Tibial artery (tissue), 4 donors: ENCODE results near the gene ACE.

ENCODE experiments used
- DNase-seq, 2 donors: peaks; one replicate each; pipeline ENCODE4 v3.0.0-alpha.2; 2019
- H3K27ac ChIP-seq, 2 donors: fragments of 200-600 bp; sonication (generic) in 1 of 2; 1 replicate in 1 of 2; 2 replicates in 1 of 2; pipeline ENCODE4 v1.5.1; 2018 to 2019; ENCODE audit warnings: mild to moderate bottlenecking in 1 of 2
- H3K27me3 ChIP-seq, 2 donors: fragments of 200-600 bp; sonication (generic) in 1 of 2; one replicate each; pipeline versions ENCODE4 v1.5.1 to v1.6.0; 2016 to 2019
- H3K36me3 ChIP-seq, 3 donors: fragments of 200-600 bp; sonication (generic) in 2 of 3; one replicate each; pipeline ENCODE4 v1.5.1; 2016 to 2019; ENCODE audit warnings: mild to moderate bottlenecking in 2 of 3
- H3K4me1 ChIP-seq, 4 donors: fragments of 200-600 bp; sonication (generic) in 2 of 4; 1 replicate in 3 of 4; 2 replicates in 1 of 4; pipeline ENCODE4 v1.5.1; 2016 to 2019
- H3K4me3 ChIP-seq, 2 donors: fragments of 200-600 bp; sonication (generic) in 1 of 2; 1 replicate in 1 of 2; 2 replicates in 1 of 2; pipeline ENCODE4 v1.5.1; 2018 to 2019; ENCODE audit warnings: mild to moderate bottlenecking in 2 of 2
- H3K9me3 ChIP-seq, 3 donors: fragments of 200-600 bp; sonication (generic) in 1 of 3; one replicate each; pipeline ENCODE4 v1.5.1; 2016 to 2019
- intact Hi-C: fragments of 100-400 bp; cut with DNase I; formaldehyde crosslinking; loops from one replicate; pipeline ENCODE4 v1.15.0; 2023; ENCODE audit warnings: low total_unique reads
- TF ChIP-seq, protein P1 (sequence below), 2 experiments: fragments of 200-600 bp in 1 of 2; fragments of 450-650 bp in 1 of 2; IDR thresholded peaks; one replicate each; pipeline ENCODE4 v1.5.1; 2017 to 2019; ENCODE audit warnings: antibody characterized with exemption in 2 of 2, mild to moderate bottlenecking in 1 of 2, moderate library complexity in 1 of 2

The ACE gene

GRCh38 chr17:63525190-63525946, 48.5 kb downstream of the ACE start:
- no peak overlapping the region for H3K4me3 ChIP-seq
- intact Hi-C loops = no loop called here
- H3K36me3 ChIP-seq = no peaks in the 10 kb centered on the region
- no peak for DNase-seq
- peaks cover 0 to 40% of the 10 kb centered on the region in 2 donors for H3K27me3 ChIP-seq
- no peaks in the 10 kb centered on the region for H3K9me3 ChIP-seq
- TF ChIP-seq, protein P1, sequence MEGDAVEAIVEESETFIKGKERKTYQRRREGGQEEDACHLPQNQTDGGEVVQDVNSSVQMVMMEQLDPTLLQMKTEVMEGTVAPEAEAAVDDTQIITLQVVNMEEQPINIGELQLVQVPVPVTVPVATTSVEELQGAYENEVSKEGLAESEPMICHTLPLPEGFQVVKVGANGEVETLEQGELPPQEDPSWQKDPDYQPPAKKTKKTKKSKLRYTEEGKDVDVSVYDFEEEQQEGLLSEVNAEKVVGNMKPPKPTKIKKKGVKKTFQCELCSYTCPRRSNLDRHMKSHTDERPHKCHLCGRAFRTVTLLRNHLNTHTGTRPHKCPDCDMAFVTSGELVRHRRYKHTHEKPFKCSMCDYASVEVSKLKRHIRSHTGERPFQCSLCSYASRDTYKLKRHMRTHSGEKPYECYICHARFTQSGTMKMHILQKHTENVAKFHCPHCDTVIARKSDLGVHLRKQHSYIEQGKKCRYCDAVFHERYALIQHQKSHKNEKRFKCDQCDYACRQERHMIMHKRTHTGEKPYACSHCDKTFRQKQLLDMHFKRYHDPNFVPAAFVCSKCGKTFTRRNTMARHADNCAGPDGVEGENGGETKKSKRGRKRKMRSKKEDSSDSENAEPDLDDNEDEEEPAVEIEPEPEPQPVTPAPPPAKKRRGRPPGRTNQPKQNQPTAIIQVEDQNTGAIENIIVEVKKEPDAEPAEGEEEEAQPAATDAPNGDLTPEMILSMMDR (IDR thresholded peaks at IDR 0.05) = no peak
- no peak overlapping the region for H3K27ac ChIP-seq
- peaks cover 0 to 7% (median 2%) of the 10 kb centered on the region in 4 donors for H3K4me1 ChIP-seq

DNA sequence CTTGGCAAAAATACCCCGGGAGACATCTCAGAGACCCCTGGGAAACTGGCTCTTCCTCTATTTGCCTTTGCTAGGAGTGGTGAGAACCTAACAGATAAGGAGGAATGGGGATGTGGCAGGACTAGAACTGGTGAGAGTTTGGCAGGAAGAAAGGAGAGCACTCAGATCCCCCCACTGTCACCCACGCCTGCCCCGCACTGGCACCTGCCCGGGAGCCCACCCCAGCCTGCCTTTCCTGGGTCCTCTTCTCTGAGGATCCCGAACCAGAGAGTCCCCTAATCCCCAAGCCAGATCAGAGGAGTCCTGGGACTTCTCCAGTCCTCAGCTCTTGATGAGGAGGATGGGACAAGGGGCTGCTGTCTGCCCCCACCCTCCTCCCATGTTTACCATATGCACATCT, 50.0 kb downstream of the ACE start:
- Histone ChIP-seq H3K36me3 (no peaks in the 10 kb centered on the region), H3K9me3 (no peaks in the 10 kb centered on the region), H3K27ac (no peak overlapping the region), H3K4me3 (no peak overlapping the region), H3K27me3 (peaks cover 0 to 40% of the 10 kb centered on the region in 2 donors), H3K4me1 (peaks cover 0 to 7% (median 2%) of the 10 kb centered on the region in 4 donors)
- intact Hi-C loops = no loop called here
- no peak for DNase-seq
- TF ChIP-seq, protein P1 (IDR thresholded peaks at IDR 0.05) = no peak

DNA sequence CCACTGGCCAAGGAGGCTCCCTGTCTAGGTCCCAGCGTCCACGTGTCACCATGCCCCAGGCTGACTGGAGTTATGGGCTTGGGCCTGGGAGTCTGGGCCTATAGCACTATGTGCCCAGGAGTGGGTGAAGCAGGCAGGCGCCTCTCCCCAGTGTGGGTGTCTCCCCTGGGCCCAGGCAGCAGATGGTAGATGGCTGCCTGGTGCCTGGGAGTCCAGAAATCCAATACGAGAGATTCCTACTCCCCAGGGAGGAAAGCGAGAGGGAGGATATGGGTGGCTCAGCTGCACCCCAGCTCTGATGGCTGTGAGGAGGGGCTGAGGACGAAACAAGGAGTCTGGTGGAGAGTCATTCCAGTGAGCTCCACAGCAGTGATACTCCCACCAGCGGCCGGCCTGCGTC, 51.3 kb downstream of the ACE start:
- intact Hi-C loops = no loop called here
- Histone ChIP-seq H3K36me3 (no peaks in the 10 kb centered on the region), H3K27ac (no peak overlapping the region), H3K27me3 (peaks cover 0 to 34% of the 10 kb centered on the region in 2 donors), H3K9me3 (no peaks in the 10 kb centered on the region), H3K4me3 (no peak overlapping the region), H3K4me1 (peaks cover 0 to 3% (median under 1%) of the 10 kb centered on the region in 4 donors)
- TF ChIP-seq, protein P1 (IDR thresholded peaks at IDR 0.05) = no peak
- DNase-seq = no peak

DNA sequence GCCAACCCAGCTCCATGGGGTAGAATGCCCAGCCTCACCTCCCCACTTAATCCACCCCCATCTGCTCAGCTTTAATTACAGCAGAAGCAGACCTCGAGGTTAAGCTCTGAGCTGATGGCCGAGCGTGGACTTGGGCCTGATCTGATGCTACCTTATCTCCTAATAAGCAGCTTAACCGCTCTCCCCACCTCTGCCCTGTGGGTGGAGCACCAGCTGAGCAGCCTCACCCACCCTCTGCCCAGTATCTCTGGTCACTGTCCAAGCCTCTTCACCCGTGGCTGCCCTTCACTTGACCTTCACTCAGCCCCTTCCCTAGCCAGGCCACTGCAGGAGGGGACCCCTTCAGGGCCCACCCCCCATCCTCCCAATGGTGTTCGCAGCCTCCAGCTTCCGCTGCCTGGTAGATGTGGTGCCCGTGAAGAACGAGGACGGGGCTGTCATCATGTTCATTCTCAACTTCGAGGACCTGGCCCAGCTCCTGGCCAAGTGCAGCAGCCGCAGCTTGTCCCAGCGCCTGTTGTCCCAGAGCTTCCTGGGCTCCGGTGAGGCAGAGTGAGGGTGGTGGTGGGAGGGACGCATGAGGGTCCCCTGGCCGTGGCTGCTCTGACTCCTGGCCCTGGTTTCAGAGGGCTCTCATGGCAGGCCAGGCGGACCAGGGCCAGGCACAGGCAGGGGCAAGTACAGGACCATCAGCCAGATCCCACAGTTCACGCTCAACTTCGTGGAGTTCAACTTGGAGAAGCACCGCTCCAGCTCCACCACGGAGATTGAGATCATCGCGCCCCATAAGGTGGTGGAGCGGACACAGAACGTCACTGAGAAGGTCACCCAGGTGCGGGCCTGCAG, 53.1 kb downstream of the ACE start:
- Histone ChIP-seq H3K36me3 (no peaks in the 10 kb centered on the region), H3K9me3 (no peaks in the 10 kb centered on the region), H3K4me3 (no peak overlapping the region), H3K27me3 (peaks cover 0 to 25% of the 10 kb centered on the region in 2 donors), H3K4me1 (no peaks in the 10 kb centered on the region), H3K27ac (no peak overlapping the region)
- DNase-seq = no peak
- intact Hi-C loops = no loop called here
- TF ChIP-seq, protein P1 (IDR thresholded peaks at IDR 0.05) = no peak

DNA sequence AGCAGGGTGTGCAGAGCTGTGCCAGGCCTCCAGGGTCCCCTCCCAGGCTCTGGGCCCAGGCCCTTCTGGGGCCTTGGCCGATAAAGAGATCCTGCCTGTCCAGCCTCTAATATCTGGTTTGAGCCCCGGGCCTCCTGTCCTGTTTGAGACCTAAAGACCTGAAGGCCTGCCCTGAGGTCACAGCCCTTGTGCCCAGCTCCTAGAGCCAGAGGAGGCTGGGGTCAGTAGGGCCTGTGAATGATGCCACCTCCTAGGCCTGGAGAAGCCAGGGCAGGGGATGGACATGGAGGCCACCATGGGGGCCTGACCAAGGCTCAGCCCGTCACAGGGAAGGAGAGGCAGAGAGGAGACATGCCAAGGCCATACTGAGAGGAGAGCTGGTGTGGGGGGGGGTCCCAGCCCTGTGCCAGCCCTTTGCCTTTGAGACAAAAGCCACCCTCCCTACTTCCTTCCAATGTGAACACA, 53.7 kb downstream of the ACE start:
- intact Hi-C loops = no loop called here
- DNase-seq = no peak
- no peaks in the 10 kb centered on the region for H3K36me3 ChIP-seq

More for the DNA sequence above, 53.7 kb downstream of the ACE start:
- Histone ChIP-seq H3K9me3 (no peaks in the 10 kb centered on the region), H3K4me3 (no peak overlapping the region), H3K27ac (no peak overlapping the region), H3K4me1 (no peaks in the 10 kb centered on the region), H3K27me3 (peaks cover 0 to 23% of the 10 kb centered on the region in 2 donors)
- TF ChIP-seq, protein P1 (IDR thresholded peaks at IDR 0.05) = no peak
